BE2C (cell line): ENCODE measurements around the gene PRKAB1.

ENCODE experiments used
- DNase-seq: peaks from one replicate; pipeline ENCODE4 v3.0.0-alpha.2; 2020
- H3K27me3 ChIP-seq: fragments of 250-450 bp; sonication (Bioruptor Pico); 2 replicates; pipeline ENCODE4 v1.5.1; 2020; ENCODE audit warnings: mild to moderate bottlenecking
- H3K36me3 ChIP-seq: fragments of 250-450 bp; sonication (Bioruptor Pico); 2 replicates; pipeline ENCODE4 v1.5.1; 2020; ENCODE audit warnings: mild to moderate bottlenecking
- H3K4me1 ChIP-seq: fragments of 250-450 bp; sonication (Bioruptor Pico); 2 replicates; pipeline ENCODE4 v1.5.1; 2020
- H3K4me3 ChIP-seq: 2 replicates; pipeline ENCODE4 v1.5.1; 2011; ENCODE audit warnings: low read depth, low read length
- H3K9me3 ChIP-seq: fragments of 250-450 bp; sonication (Bioruptor Pico); 2 replicates; pipeline ENCODE4 v1.5.1; 2020
- TF ChIP-seq, protein P1 (sequence below): IDR thresholded peaks from 2 replicates; pipeline ENCODE4 v1.5.1; 2012; ENCODE audit warnings: mild to moderate bottlenecking, low read depth, low read length

PRKAB1 gene

DNA sequence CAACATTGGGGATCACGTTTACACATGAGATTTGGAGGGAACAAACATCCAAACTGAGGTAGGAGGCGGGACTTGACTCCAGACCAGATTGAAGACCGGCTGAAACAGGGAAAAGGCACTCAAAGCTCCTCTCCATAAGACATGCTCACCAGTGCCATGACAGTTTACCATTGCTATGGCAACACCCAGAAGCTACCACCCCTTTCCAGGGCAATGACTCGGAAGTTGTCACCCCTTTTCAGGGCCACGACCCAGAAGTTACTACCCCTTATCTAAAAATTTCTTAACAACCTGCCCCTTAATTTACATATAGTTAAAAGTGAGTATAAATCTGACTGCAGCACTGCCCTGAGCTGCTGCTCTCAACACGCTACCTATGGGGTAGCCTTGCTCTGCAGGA is 40.2 kb upstream of the PRKAB1 start:
- no peaks in the 10 kb centered on the region; the same call in 1 of the 2 replicates for H3K4me1 ChIP-seq
- DNase-seq: no peak
- H3K4me3 ChIP-seq: no peak overlapping the region
- H3K27me3 ChIP-seq: peaks cover 4% of the 10 kb centered on the region; the same call in 1 of the 2 replicates
- no peaks in the 10 kb centered on the region for H3K9me3 ChIP-seq
- TF ChIP-seq, protein P1, sequence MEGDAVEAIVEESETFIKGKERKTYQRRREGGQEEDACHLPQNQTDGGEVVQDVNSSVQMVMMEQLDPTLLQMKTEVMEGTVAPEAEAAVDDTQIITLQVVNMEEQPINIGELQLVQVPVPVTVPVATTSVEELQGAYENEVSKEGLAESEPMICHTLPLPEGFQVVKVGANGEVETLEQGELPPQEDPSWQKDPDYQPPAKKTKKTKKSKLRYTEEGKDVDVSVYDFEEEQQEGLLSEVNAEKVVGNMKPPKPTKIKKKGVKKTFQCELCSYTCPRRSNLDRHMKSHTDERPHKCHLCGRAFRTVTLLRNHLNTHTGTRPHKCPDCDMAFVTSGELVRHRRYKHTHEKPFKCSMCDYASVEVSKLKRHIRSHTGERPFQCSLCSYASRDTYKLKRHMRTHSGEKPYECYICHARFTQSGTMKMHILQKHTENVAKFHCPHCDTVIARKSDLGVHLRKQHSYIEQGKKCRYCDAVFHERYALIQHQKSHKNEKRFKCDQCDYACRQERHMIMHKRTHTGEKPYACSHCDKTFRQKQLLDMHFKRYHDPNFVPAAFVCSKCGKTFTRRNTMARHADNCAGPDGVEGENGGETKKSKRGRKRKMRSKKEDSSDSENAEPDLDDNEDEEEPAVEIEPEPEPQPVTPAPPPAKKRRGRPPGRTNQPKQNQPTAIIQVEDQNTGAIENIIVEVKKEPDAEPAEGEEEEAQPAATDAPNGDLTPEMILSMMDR: no peak
- H3K36me3 ChIP-seq: no peaks in the 10 kb centered on the region

DNA sequence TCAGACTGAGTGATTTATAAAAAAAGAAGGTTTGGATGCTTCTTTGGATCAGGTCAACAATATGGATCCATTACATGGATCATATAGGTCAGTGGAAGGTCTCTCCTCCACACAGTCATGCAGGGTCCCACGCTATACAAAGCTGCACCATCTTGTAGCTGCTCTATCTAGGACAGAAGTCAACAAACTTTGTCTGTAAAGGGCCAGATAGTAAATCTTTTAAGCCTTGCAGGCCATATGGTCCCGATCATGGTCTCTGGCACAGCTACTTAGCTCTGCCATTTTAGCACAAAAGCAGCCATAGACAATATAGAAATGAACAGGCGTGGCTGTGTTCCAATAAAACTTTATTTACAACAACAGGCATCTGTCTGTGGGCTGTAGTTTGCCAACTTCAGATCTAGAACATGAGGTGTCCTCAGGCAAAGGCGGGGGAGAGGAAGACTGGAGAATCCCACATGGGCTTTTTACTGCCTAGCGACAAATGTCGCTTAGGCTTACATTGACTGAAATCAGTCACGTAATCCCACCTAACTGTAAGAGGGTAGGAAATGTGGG is 37.6 kb upstream of the PRKAB1 start:
- Histone ChIP-seq H3K27me3 (no peaks in the 10 kb centered on the region; the same call in 1 of the 2 replicates), H3K4me3 (no peak overlapping the region), H3K4me1 (no peaks in the 10 kb centered on the region; the same call in 1 of the 2 replicates), H3K36me3 (no peaks in the 10 kb centered on the region), H3K9me3 (no peaks in the 10 kb centered on the region)
- TF ChIP-seq, protein P1: no peak
- no peak for DNase-seq

DNA sequence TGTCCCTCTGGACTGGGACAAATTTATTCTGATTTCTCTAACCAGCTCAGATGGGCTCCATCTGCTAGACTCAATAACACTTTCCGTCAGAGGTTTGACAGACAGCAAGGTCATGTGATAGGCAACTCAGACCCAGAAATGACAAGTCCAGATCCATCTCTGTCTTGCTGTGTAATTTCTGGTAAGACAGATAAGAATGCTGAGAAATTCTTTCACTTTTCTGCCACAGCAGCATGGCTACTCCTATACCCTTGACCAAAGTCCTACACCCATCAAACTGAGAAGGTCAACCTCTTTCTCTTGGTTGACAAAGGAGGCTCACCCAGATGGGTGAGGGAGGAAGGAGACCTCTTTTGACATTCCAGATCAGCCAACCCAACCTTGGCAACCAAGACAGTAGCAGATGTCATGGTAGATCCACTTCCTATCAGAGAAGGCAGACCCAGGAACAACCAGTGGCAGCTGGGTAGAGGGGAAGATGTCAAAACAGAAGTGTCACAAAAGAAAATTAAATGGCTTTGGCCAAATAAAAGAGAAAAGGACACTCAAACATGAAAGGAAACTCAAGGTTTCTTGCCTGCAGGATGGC is 36.9 kb upstream of the PRKAB1 start:
- Histone ChIP-seq H3K36me3 (no peaks in the 10 kb centered on the region), H3K9me3 (no peaks in the 10 kb centered on the region), H3K27me3 (no peaks in the 10 kb centered on the region; the same call in 1 of the 2 replicates), H3K4me1 (no peaks in the 10 kb centered on the region; the same call in 1 of the 2 replicates), H3K4me3 (no peak overlapping the region)
- DNase-seq: no peak
- TF ChIP-seq, protein P1: no peak

DNA sequence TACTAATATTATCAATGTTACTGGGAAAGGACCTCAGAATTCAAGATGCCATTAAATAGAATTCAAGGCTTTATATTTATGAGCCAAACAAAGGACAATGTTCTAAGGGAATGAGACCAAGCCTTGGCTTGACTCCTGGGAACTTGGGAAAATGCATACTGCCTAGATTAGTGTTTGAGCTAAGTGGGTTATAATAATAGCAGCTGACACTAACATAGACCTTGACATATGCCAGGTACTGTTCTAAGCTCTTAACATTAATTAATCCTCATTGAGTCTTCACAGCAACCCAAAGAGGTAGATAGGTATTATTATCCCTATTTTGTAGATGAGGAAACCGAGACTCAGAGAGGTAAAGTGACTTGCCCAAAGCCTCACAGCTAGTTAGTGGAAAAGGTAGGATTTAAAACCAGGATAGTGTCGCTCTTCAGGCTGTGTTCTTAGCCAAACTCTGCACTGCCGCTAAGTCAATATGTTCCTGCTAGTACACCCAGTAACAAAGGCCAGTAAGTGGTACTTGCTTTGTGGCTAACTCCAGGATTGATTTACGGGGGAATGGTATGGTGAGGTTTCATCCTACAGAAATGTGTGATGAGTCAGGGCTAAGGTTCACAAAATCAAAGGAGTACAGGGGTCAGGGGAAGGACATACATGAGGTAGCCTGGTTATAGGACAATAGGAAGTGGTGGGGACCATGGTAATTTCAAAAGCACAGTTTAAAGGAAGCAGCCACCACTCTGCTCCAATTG is 35.8 kb upstream of the PRKAB1 start:
- no peak for DNase-seq
- TF ChIP-seq, protein P1: no peak

DNA sequence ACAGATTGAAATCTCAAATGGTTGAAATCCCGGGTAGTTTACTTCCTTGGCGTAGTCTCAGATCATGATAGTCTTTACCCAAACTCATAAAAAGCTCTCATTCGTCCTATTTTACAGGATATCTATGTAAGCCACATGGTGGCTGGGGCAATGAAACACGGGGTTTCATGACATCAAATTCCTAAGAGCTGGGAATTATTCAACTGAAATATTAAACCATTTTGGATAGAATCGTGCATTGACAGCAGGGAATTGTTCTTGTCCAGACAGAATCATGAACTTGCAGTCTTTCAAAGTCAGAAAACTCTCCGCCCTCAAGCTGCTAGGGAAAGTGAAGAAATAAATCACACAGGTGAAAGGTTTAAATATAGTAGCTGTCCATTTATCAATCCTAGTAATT is 33.2 kb upstream of the PRKAB1 start:
- Histone ChIP-seq H3K9me3 (no peaks in the 10 kb centered on the region), H3K27me3 (peaks cover 7% of the 10 kb centered on the region), H3K4me3 (no peak overlapping the region), H3K36me3 (no peaks in the 10 kb centered on the region), H3K4me1 (no peaks in the 10 kb centered on the region; the same call in 1 of the 2 replicates)
- DNase-seq: no peak
- TF ChIP-seq, protein P1: no peak

More for the DNA sequence above, 35.8 kb upstream of the PRKAB1 start:
- Histone ChIP-seq H3K27me3 (no peaks in the 10 kb centered on the region; the same call in none of the 2 replicates), H3K4me1 (no peaks in the 10 kb centered on the region; the same call in 1 of the 2 replicates), H3K4me3 (no peak overlapping the region), H3K36me3 (no peaks in the 10 kb centered on the region), H3K9me3 (no peaks in the 10 kb centered on the region)
